HEK293 (cell line): ENCODE measurements around the gene ING4.
A peak's percentile ranks its signal among the peaks of the same experiment; 100 is the strongest.

Experiments
- ATF2 ChIP-seq: fragments of 450-650 bp; formaldehyde crosslinking; IDR thresholded peaks from 2 replicates; pipeline ENCODE4 v1.5.1; 2016; ENCODE audit warnings: missing biosample characterization, missing genetic modification characterization, low read depth
- GLIS1 ChIP-seq: fragments of 450-650 bp; formaldehyde crosslinking; IDR thresholded peaks from 2 replicates; pipeline ENCODE4 v1.5.1; 2016; ENCODE audit warnings: missing biosample characterization, missing genetic modification characterization
- KLF8 ChIP-seq: fragments of 450-650 bp; formaldehyde crosslinking; IDR thresholded peaks from 2 replicates; pipeline ENCODE4 v1.5.1; 2016; ENCODE audit warnings: missing biosample characterization, missing genetic modification characterization
- KLF9 ChIP-seq: fragments of 450-650 bp; formaldehyde crosslinking; IDR thresholded peaks from 2 replicates; pipeline ENCODE4 v1.5.1; 2016; ENCODE audit warnings: missing biosample characterization, missing genetic modification characterization, low read depth
- OVOL3 ChIP-seq: fragments of 450-650 bp; formaldehyde crosslinking; IDR thresholded peaks from 2 replicates; pipeline ENCODE4 v1.5.1; 2016; ENCODE audit warnings: missing biosample characterization, missing genetic modification characterization
- PRDM10 ChIP-seq: fragments of 450-650 bp; formaldehyde crosslinking; IDR thresholded peaks from 2 replicates; pipeline ENCODE4 v1.5.1; 2016; ENCODE audit warnings: missing biosample characterization, missing genetic modification characterization
- ZFHX2 ChIP-seq: fragments of 450-650 bp; formaldehyde crosslinking; conservative IDR thresholded peaks from 2 replicates; pipeline ENCODE4 v1.5.1; 2016; ENCODE audit warnings: missing biosample characterization, missing genetic modification characterization
- ZNF148 ChIP-seq: fragments of 450-650 bp; formaldehyde crosslinking; IDR thresholded peaks from 2 replicates; pipeline ENCODE4 v1.5.0; 2017; ENCODE audit warnings: missing biosample characterization, missing genetic modification characterization, borderline replicate concordance
- ZNF16 ChIP-seq: fragments of 450-650 bp; formaldehyde crosslinking; IDR thresholded peaks from 2 replicates; pipeline ENCODE4 v1.5.1; 2016; ENCODE audit warnings: low read depth, missing biosample characterization, missing genetic modification characterization
- ZNF18 ChIP-seq: fragments of 450-650 bp; formaldehyde crosslinking; IDR thresholded peaks from 2 replicates; pipeline ENCODE4 v1.5.1; 2016; ENCODE audit warnings: missing biosample characterization, missing genetic modification characterization
- ZNF274 ChIP-seq, 2 experiments: fragments of 200-500 bp in 1 of 2; fragments of 450-650 bp in 1 of 2; sonication (Bioruptor generic) in 1 of 2; formaldehyde crosslinking in 1 of 2; IDR thresholded peaks; 2 replicates each; pipeline versions ENCODE4 v1.5.1 to v1.6.1; 2014 to 2016; ENCODE audit warnings: borderline replicate concordance in 1 of 2, inconsistent platforms in 1 of 2, low read length in 1 of 2, missing biosample characterization in 1 of 2, missing genetic modification characterization in 1 of 2
- ZNF280C ChIP-seq: fragments of 450-650 bp; formaldehyde crosslinking; IDR thresholded peaks from 2 replicates; pipeline ENCODE4 v1.5.1; 2016; ENCODE audit warnings: missing biosample characterization, missing genetic modification characterization
- ZNF341 ChIP-seq: fragments of 450-650 bp; formaldehyde crosslinking; IDR thresholded peaks from 2 replicates; pipeline ENCODE4; 2016; ENCODE audit warnings: low read depth, missing biosample characterization, missing genetic modification characterization
- ZNF391 ChIP-seq: fragments of 450-650 bp; formaldehyde crosslinking; IDR thresholded peaks from 2 replicates; pipeline ENCODE4 v1.5.1; 2016; ENCODE audit warnings: low read depth, missing biosample characterization, missing genetic modification characterization, borderline replicate concordance
- ZNF398 ChIP-seq: fragments of 450-650 bp; formaldehyde crosslinking; IDR thresholded peaks from 2 replicates; pipeline ENCODE4 v1.5.1; 2017; ENCODE audit warnings: missing biosample characterization, missing genetic modification characterization
- ZNF624 ChIP-seq: fragments of 450-650 bp; formaldehyde crosslinking; IDR thresholded peaks from 2 replicates; pipeline ENCODE4 v1.5.1; 2017; ENCODE audit warnings: missing biosample characterization, missing genetic modification characterization
- ZNF626 ChIP-seq: fragments of 450-650 bp; sonication (Bioruptor Pico); formaldehyde crosslinking; IDR thresholded peaks from 2 replicates; pipeline ENCODE4 v1.5.1; 2018; ENCODE audit warnings: missing biosample characterization, missing genetic modification characterization, inconsistent platforms
- ZNF660 ChIP-seq: fragments of 450-650 bp; IDR thresholded peaks from 2 replicates; pipeline ENCODE4 v1.5.1; 2018; ENCODE audit warnings: missing biosample characterization, mild to moderate bottlenecking, missing genetic modification characterization
- ZNF664 ChIP-seq: fragments of 450-650 bp; formaldehyde crosslinking; IDR thresholded peaks from 2 replicates; pipeline ENCODE4 v1.5.1; 2016; ENCODE audit warnings: missing biosample characterization, missing genetic modification characterization
- ZSCAN18 ChIP-seq: fragments of 450-650 bp; formaldehyde crosslinking; IDR thresholded peaks from 2 replicates; pipeline ENCODE4 v1.5.1; 2016; ENCODE audit warnings: missing biosample characterization, missing genetic modification characterization

ING4 gene

GRCh38 chr12:6606331-6607131 is 56.4 kb downstream of the ING4 start (continued):
- TF ChIP-seq ZNF660, result no peak
- TF ChIP-seq ZNF18 (tag by site-specific recombination), result no peak
- no peak for TF ChIP-seq ZNF664 (tag by site-specific recombination)
- peak; percentile 100 for TF ChIP-seq GLIS1
- TF ChIP-seq ZFHX2 (tag by site-specific recombination), result peak; percentile 90
- TF ChIP-seq ZNF624 (tag by site-specific recombination), result no peak
- no peak for TF ChIP-seq ZNF274 (IDR thresholded peaks at IDR 0.05; ENCODE audit: low read length)
- no peak for TF ChIP-seq ZNF274 (tag by site-specific recombination; IDR thresholded peaks at IDR 0.05; ENCODE audit: borderline replicate concordance)
- no peak for TF ChIP-seq ZNF626 (tag by site-specific recombination)
- TF ChIP-seq ZNF280C, result no peak
- no peak for TF ChIP-seq PRDM10 (tag by site-specific recombination)
- TF ChIP-seq ZNF341 (tag by site-specific recombination), result peak; percentile 76
- TF ChIP-seq OVOL3 (tag by site-specific recombination), result no peak
- peak; percentile 61 for TF ChIP-seq KLF9 (tag by site-specific recombination)
- TF ChIP-seq ZNF148, result no peak
- TF ChIP-seq ATF2, result no peak
- TF ChIP-seq ZNF16 (tag by site-specific recombination), result no peak
- TF ChIP-seq ZSCAN18 (tag by site-specific recombination), result no peak
- peak; percentile 60; the same call in 1 of the 2 replicates for TF ChIP-seq ZNF398 (tag by site-specific recombination)
- peak; percentile 28; the same call in 1 of the 2 replicates for TF ChIP-seq KLF8 (tag by site-specific recombination)
- TF ChIP-seq ZNF391 (tag by site-specific recombination), result 0 out of 2 replicates have a peak, but pooled peaks have one; percentile 2
